ENCODE measurements around the gene RSPO3.
"Not testable (repeated sequence)": the region's sequence is repeated elsewhere in the genome, so short reads cannot be mapped to it uniquely, and the experiment has no call there.

The RSPO3 gene

GRCh38 chr6:127225497-127225896 is 107.0 kb downstream of the RSPO3 start:
- Histone ChIP-seq H3K4me3 (ENCODE audit: low read length) (no peak overlapping the region), H3K4me1 (ENCODE audit: insufficient read depth, low read length) (no peaks in the 10 kb centered on the region), H3K36me3 (ENCODE audit: insufficient read depth, low read length) (no peaks in the 10 kb centered on the region), H3K9me3 (ENCODE audit: low read length) (no peaks in the 10 kb centered on the region), H2AFZ (ENCODE audit: low read depth, low read length) (no peak overlapping the region), H3K27me3 (ENCODE audit: insufficient read depth, low read length) (no peaks in the 10 kb centered on the region)

GRCh38 chr6:127233819-127234218 is 115.3 kb downstream of the RSPO3 start:
- H3K36me3 ChIP-seq (ENCODE audit: insufficient read depth, low read length); H3K27me3 ChIP-seq (ENCODE audit: insufficient read depth, low read length); H3K4me1 ChIP-seq (ENCODE audit: insufficient read depth, low read length); H3K4me3 ChIP-seq (ENCODE audit: low read length); H2AFZ ChIP-seq (ENCODE audit: low read depth, low read length); H3K9me3 ChIP-seq (ENCODE audit: low read length): not testable (repeated sequence)

GRCh38 chr6:127243501-127243900 is 125.0 kb downstream of the RSPO3 start:
- H3K4me1 ChIP-seq (ENCODE audit: insufficient read depth, low read length): no peaks in the 10 kb centered on the region
- H2AFZ ChIP-seq (ENCODE audit: low read depth, low read length): no peak overlapping the region
- no peaks in the 10 kb centered on the region for H3K9me3 ChIP-seq (ENCODE audit: low read length)
- H3K4me3 ChIP-seq (ENCODE audit: low read length): no peak overlapping the region
- H3K36me3 ChIP-seq (ENCODE audit: insufficient read depth, low read length): no peaks in the 10 kb centered on the region
- H3K27me3 ChIP-seq (ENCODE audit: insufficient read depth, low read length): no peaks in the 10 kb centered on the region

All from neuron (in vitro differentiated cells).